Activated B cell treated with CpG ODN at 0.5 μM for 24 hours (primary cell): ENCODE data around the gene GPR143. TPM values are rescaled to one million over a fixed set of nuclear protein-coding genes. Genes with fewer than 3 reads are reported as not detected.

Experiments used
- ATAC-seq: fragments of 200-7000 bp; cut with Tn5 transposase; one replicate; pipeline ENCODE4 v1.10.0; 2021; ENCODE audit warnings: low read depth, mild to moderate bottlenecking, moderate library complexity
- CTCF ChIA-PET: fragments of 350-600 bp; sonication (Branson Sonifier 250); formaldehyde crosslinking; loops from one replicate; lab custom pipeline; 2021; ENCODE audit warnings: antibody characterized with exemption; lab: Charles Lee
- POLR2A ChIA-PET: fragments of 350-600 bp; sonication (Branson Sonifier 250); formaldehyde crosslinking; loops from one replicate; lab custom pipeline; 2021; ENCODE audit warnings: antibody characterized with exemption; lab: Charles Lee
- DNase-seq: peaks from one replicate; pipeline ENCODE4 v3.0.0; 2022
- H3K27ac Mint-ChIP-seq: one replicate; pipeline ENCODE4 v1.8.0; 2020; ENCODE audit warnings: mixed read lengths
- H3K27me3 Mint-ChIP-seq: one replicate; pipeline ENCODE4 v1.8.0; 2021; ENCODE audit warnings: mixed read lengths
- H3K36me3 Mint-ChIP-seq: one replicate; pipeline ENCODE4 v1.8.0; 2021; ENCODE audit warnings: low read depth, mixed read lengths
- H3K4me1 Mint-ChIP-seq: one replicate; pipeline ENCODE4 v1.8.0; 2021; ENCODE audit warnings: mixed read lengths
- H3K4me3 Mint-ChIP-seq: one replicate; pipeline ENCODE4 v1.8.0; 2020; ENCODE audit warnings: mild to moderate bottlenecking, mixed read lengths
- H3K9me3 Mint-ChIP-seq: one replicate; pipeline ENCODE4 v1.8.0; 2020; ENCODE audit warnings: mixed read lengths
- CTCF ChIP-seq: fragments of 200-600 bp; IDR thresholded peaks from one replicate; pipeline ENCODE4 v1.8.0; 2022; ENCODE audit warnings: antibody characterized with exemption, mild to moderate bottlenecking
- intact Hi-C: fragments of 100-400 bp; cut with micrococcal nuclease; formaldehyde crosslinking; loops from one replicate; pipeline ENCODE4 v1.15.1; 2024
- total RNA-seq: library from RNA; stranded (reverse); gene quantifications from 2 replicates; pipeline ENCODE4 v1.2.3, GENCODE V29; 2022

The GPR143 gene
- total RNA-seq, 1 donor from 2014 or later: not detected

GRCh38 chrX:9708086-9708485 is 57.6 kb downstream of the GPR143 start:
- peaks cover 12% of the 10 kb centered on the region for H3K4me1 Mint-ChIP-seq
- intact Hi-C loops: loop anchor here (2.0 kb wide), 3 partner anchors 31 to 839 kb away; no protein-coding TSS in a partner anchor
- CTCF ChIA-PET: interaction anchor here (0.8 kb wide), 1 partner anchor 737 kb away, joined by 3 read pairs; no protein-coding TSS in a partner anchor
- H3K27ac Mint-ChIP-seq: no peak overlapping the region
- no peaks in the 10 kb centered on the region for H3K27me3 Mint-ChIP-seq
- DNase-seq (no peak), ATAC-seq (no peak)
- no peak overlapping the region for H3K4me3 Mint-ChIP-seq
- POLR2A ChIA-PET: interaction anchor here (0.5 kb wide), 1 partner anchor 366 kb away, joined by 4 read pairs; no protein-coding TSS in a partner anchor
- H3K36me3 Mint-ChIP-seq: peaks cover 56% of the 10 kb centered on the region
- TF ChIP-seq CTCF: no peak
- peaks cover 2% of the 10 kb centered on the region for H3K9me3 Mint-ChIP-seq

GRCh38 chrX:9707306-9708033 is 58.2 kb downstream of the GPR143 start:
- no peak overlapping the region for H3K27ac Mint-ChIP-seq
- ChIA-PET CTCF (interaction anchor here (0.8 kb wide), 1 partner anchor 736 kb away, joined by 3 read pairs; no protein-coding TSS in a partner anchor), POLR2A (interaction anchor here (0.5 to 0.6 kb wide), 2 partner anchors 365 to 366 kb away, joined by 3 to 4 read pairs; no protein-coding TSS in a partner anchor)
- H3K4me3 Mint-ChIP-seq: no peak overlapping the region
- peaks cover 12% of the 10 kb centered on the region for H3K4me1 Mint-ChIP-seq
- DNase-seq (no peak), ATAC-seq (no peak)
- H3K36me3 Mint-ChIP-seq: peaks cover 52% of the 10 kb centered on the region
- no peaks in the 10 kb centered on the region for H3K27me3 Mint-ChIP-seq
- TF ChIP-seq CTCF: no peak
- intact Hi-C loops: loop anchor here (2.0 kb wide), 3 partner anchors 31 to 839 kb away; no protein-coding TSS in a partner anchor
- H3K9me3 Mint-ChIP-seq: peaks cover 2% of the 10 kb centered on the region

GRCh38 chrX:9706421-9706820 is 59.2 kb downstream of the GPR143 start:
- H3K4me1 Mint-ChIP-seq: peaks cover 12% of the 10 kb centered on the region
- DNase-seq (no peak), ATAC-seq (no peak)
- H3K9me3 Mint-ChIP-seq: peaks cover 2% of the 10 kb centered on the region
- no peak for TF ChIP-seq CTCF
- intact Hi-C loops: no loop called here
- ChIA-PET CTCF (no interaction called here), POLR2A (no interaction called here)
- H3K27me3 Mint-ChIP-seq: no peaks in the 10 kb centered on the region
- H3K36me3 Mint-ChIP-seq: peaks cover 51% of the 10 kb centered on the region
- no peak overlapping the region for H3K27ac Mint-ChIP-seq
- H3K4me3 Mint-ChIP-seq: no peak overlapping the region

- H3K27me3 Mint-ChIP-seq: no peaks in the 10 kb centered on the region
- H3K36me3 Mint-ChIP-seq: peaks cover 56% of the 10 kb centered on the region
- no peak overlapping the region for H3K27ac Mint-ChIP-seq
- ATAC-seq (no peak), DNase-seq (no peak)
- ChIA-PET POLR2A (interaction anchor here (0.6 kb wide), 2 partner anchors 24 to 77 kb away, joined by 3 to 4 read pairs; no protein-coding TSS in a partner anchor), CTCF (no interaction called here)
- intact Hi-C loops: no loop called here
- H3K9me3 Mint-ChIP-seq: peaks cover 2% of the 10 kb centered on the region
- H3K4me3 Mint-ChIP-seq: no peak overlapping the region
- H3K4me1 Mint-ChIP-seq: peaks cover 12% of the 10 kb centered on the region
- no peak for TF ChIP-seq CTCF
These were observed 60.7 kb downstream of the GPR143 start for GRCh38 chrX:9704876-9705465.

- no peak overlapping the region for H3K4me3 Mint-ChIP-seq
- peaks cover 4% of the 10 kb centered on the region for H3K4me1 Mint-ChIP-seq
- no peaks in the 10 kb centered on the region for H3K27me3 Mint-ChIP-seq
- H3K36me3 Mint-ChIP-seq: peaks cover 57% of the 10 kb centered on the region
- ATAC-seq (no peak), DNase-seq (no peak)
- peaks cover 2% of the 10 kb centered on the region for H3K9me3 Mint-ChIP-seq
- POLR2A ChIA-PET: no interaction called here
- intact Hi-C loops: no loop called here
- CTCF ChIA-PET: no interaction called here
- H3K27ac Mint-ChIP-seq: no peak overlapping the region
- TF ChIP-seq CTCF: no peak
These were observed 62.2 kb downstream of the GPR143 start for GRCh38 chrX:9703406-9703805.
